Epithelial cell of prostate (primary cell): ENCODE measurements around the gene ZRANB1.

Source experiments
- DNase-seq: peaks from one replicate; pipeline ENCODE4 v3.0.0-alpha.2; 2011; ENCODE audit warnings: low read depth, low spot score
- H3K27ac ChIP-seq: fragments of 450-650 bp; 2 replicates; pipeline ENCODE4 v1.5.1; 2017; ENCODE audit warnings: mild to moderate bottlenecking

Gene ZRANB1

DNA sequence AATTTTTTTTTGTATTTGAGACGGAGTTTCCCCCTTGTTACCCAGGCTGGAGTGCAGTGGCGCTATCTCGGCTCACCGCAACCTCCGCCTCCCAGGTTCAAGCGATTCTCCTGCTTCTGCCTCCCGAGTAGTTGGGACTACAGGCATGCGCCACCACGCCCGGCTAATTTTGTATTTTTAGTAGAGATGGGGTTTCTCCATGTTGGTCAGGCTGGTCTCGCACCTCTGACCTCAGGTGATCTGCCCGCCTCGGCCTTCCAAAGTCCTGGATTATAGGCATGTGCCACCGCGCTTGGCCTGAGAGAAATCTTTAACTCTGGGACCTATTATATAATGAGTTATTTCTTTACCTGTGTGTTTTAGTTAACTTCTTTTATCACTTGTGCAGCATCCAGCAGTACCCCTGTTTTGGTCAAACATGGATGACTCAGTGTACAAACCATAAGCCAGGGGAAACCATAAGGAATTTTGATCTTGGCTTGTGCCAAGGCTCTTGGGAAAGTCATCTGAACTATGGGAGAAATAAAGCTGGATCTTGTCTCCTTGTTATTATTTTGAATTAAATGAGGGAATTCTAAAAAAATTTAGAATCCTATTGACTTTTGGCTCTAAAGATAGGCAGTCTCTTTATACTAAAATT, 23.6 kb upstream of the ZRANB1 start:
- DNase-seq, result no peak
- peak overlapping the region; percentile 87 for H3K27ac ChIP-seq

DNA sequence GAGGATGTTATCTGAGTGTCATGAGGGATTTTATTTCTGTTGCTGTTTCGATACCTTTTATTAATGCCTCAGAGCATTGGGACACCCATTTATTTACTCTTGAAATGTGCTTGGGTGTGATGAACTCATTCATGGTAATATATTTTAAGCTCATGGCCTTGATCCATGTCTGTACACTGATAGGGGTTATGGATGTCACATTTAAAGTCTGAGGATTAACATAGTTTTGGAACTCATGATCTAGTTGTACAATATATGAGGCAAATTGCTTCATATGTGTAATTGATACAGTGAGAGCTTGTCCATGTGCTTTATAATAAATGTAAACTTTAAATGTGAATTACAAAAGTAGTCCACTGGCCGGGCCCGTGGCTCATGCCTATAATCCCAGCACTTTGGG, 23.0 kb upstream of the ZRANB1 start:
- no peak for DNase-seq
- peak overlapping the region; percentile 87 for H3K27ac ChIP-seq

- DNase-seq, result peak; percentile 33
- H3K27ac ChIP-seq, result peak overlapping the region; percentile 27
Measured at GRCh38 chr10:124921261-124921660, 20.7 kb upstream of the ZRANB1 start.

GRCh38 chr10:124923684-124924083, 18.2 kb upstream of the ZRANB1 start:
- peak overlapping the region; percentile 46 for H3K27ac ChIP-seq

GRCh38 chr10:124926548-124926947, 15.4 kb upstream of the ZRANB1 start:
- H3K27ac ChIP-seq, result no peak overlapping the region
- no peak for DNase-seq

More at GRCh38 chr10:124923684-124924083, 18.2 kb upstream of the ZRANB1 start:
- no peak for DNase-seq

- no peak for DNase-seq
- no peak overlapping the region for H3K27ac ChIP-seq
Measured at GRCh38 chr10:124928087-124928486, 13.8 kb upstream of the ZRANB1 start.

DNA sequence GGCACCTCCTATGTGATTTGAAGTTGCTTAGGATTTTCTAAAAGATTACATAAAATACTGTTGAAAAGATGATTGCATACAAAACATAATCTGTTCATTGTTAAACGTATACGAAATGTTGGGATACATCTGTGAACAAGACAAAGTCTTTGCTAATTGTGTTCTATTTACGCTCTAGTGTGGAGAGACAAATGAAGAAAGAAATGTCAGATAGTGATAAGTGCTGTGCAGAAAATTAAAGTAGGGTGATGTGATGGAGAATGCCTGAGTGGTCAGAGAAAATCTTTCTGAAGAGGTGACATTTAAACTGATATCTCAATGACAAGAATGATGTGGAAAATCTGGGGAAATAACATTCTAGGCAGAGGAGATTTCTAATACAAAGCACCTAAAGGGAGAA, 13.4 kb upstream of the ZRANB1 start:
- no peak overlapping the region for H3K27ac ChIP-seq
- DNase-seq, result no peak

- no peak overlapping the region for H3K27ac ChIP-seq
Measured at GRCh38 chr10:124935946-124936345, 6.0 kb upstream of the ZRANB1 start.

DNA sequence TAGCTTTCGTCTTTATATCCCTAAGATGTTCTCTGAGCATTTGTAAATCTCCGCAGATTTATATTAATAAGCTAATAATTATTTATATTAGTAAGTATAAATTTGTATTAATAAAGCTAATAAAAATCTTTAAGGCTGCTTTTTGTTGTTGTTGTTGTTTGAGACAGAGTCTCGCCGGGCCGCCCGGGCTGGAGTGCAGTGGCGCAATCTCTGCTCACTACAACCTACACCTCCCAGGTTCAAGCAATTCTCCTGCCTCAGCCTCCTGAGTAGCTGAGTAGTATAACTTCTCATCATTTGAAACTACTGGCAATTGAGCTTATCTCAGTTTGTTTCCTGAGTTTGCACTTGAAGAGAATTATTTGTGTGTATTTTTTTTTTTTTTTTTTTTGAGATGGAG, 5.1 kb upstream of the ZRANB1 start:
- DNase-seq, result no peak
- H3K27ac ChIP-seq, result no peak overlapping the region

More at GRCh38 chr10:124935946-124936345, 6.0 kb upstream of the ZRANB1 start:
- no peak for DNase-seq

DNA sequence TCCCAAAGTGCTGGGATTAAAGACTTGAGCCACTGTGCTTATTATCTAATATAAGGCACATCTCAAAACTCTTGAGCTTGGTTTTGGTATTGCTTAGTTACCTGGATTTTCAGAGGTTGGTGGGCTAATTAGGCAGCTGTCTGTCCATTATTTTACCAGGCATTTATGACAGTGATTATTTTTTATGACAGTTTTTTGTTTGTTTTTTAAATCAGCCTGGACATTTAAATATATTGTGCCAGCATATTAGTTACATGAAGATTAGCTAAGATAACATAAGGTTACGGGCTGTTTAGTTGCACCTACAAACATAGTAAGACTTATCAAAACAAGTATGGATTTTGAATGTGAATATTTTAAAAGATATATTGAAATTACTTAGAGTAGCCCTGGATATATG, 2.6 kb upstream of the ZRANB1 start:
- no peak for DNase-seq

DNA sequence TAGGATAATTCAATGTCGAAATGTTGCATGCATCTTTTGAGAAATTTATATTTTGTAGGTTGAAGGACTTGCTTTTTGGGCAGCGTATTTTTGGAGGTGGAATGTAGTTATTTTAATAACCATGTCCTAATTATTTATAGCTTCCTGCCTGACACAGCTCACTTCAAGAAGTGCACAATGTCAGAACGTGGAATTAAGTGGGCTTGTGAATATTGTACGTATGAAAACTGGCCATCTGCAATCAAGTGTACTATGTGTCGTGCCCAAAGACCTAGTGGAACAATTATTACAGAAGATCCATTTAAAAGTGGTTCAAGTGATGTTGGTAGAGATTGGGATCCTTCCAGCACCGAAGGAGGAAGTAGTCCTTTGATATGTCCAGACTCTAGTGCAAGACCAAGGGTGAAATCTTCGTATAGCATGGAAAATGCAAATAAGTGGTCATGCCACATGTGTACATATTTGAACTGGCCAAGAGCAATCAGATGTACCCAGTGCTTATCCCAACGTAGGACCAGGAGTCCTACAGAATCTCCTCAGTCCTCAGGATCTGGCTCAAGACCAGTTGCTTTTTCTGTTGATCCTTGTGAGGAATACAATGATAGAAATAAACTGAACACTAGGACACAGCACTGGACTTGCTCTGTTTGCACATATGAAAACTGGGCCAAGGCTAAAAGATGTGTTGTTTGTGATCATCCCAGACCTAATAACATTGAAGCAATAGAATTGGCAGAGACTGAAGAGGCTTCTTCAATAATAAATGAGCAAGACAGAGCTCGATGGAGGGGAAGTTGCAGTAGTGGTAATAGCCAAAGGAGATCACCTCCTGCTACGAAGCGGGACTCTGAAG, 620 bp downstream of the ZRANB1 start:
- peak overlapping the region; percentile 0 for H3K27ac ChIP-seq
- DNase-seq, result no peak

More for the DNA sequence above, 2.6 kb upstream of the ZRANB1 start:
- H3K27ac ChIP-seq, result no peak overlapping the region

GRCh38 chr10:124943301-124944092, 1.6 kb downstream of the ZRANB1 start:
- no peak for DNase-seq
- peak overlapping the region; percentile 0 for H3K27ac ChIP-seq

DNA sequence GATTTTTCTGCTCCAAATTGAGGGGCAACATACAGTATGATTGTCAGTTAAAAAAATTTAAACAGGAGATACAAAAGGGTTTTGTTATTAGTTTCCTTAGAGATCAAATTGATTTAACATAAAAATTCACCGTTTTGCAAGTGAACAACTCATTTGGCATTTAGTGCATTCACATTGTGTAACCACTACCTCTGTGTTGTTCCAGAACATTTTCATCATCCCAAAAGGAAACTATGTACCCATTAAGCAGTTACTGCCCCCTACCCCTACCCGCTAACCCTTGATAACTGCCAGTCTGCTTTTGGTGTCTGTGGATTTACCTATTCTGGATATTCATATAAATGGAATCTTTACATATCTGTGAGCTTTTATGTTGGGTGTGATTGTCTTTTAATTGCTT, 3.1 kb downstream of the ZRANB1 start:
- H3K27ac ChIP-seq, result no peak overlapping the region
- DNase-seq, result no peak

DNA sequence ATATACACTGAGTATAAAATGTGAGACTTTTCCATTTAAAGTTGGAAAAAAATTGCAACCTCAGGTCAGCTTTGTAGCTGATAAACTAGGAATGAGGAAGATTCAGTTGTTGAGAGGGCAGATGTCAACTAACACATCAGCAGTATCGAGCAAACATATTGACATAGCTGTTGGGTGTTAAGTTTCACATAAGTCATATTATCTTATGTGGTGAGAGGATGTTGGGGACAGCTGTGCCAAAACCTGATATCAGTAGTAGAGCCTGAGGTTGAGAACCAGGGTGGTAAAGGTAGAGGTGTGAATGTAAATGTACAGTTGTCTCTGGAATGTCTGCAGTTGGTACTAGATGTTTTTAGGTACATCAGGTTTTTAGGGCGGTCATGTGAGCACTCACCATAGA, 5.0 kb downstream of the ZRANB1 start:
- DNase-seq, result no peak
- H3K27ac ChIP-seq, result no peak overlapping the region

DNA sequence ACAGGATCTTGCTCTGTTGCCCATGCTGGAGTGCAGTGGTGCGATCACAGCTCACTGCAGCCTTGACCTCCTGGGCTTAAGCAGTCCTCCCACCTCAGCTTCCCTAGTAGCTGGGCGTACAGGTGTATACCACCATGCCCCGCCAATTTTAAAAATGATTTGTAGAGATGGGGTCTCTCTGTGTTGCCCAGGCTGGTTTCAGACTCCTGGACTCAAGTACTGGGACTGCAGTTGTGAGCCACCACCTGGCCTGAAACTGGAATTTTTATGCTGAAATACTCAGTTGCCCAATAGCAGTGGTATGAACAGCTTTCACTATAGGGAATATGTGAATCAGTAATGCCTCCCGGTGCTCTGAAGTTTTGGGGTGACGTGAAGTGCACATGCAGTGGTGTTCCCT, 7.6 kb downstream of the ZRANB1 start:
- DNase-seq, result no peak
- H3K27ac ChIP-seq, result no peak overlapping the region

DNA sequence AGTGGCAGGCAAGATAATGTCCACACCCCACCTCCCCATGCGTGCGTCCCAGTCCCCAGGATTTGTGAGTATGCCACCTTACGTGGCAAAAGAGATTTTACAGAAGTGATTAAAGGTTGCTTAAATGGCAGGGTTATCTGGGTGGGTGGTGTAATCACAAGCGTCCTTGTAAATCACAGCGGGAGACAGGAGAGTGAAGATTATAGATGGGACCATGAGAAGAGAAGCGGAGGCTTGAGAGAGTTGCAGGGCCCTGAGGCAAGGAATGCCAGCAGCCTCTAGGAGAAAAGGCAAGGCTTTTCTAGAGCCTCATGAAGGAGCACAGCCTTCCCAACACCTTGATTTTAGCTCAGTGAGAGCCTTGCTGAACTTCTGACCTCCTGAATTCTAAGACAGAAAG, 10.2 kb downstream of the ZRANB1 start:
- DNase-seq, result no peak

DNA sequence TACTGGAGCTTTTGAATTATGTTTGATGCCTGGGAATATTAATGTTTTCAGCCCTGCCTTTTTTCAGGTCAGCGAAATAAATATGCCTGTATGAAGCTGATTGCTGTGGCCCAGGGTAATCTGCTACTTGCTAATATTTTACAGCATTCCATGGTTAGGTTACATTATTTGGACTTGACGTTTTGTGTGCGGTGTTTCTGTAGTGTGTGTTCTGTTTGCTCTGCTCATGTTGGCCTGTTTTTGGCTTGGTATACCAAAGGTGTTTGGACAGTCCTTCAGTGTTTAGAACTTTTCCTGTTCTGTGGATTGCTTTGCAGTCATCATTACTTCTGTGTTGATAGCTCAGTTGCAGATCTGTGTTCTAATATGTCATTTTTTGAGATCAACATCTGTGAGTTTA, 11.5 kb downstream of the ZRANB1 start:
- H3K27ac ChIP-seq, result no peak overlapping the region
- DNase-seq, result no peak

More for the DNA sequence above, 10.2 kb downstream of the ZRANB1 start:
- H3K27ac ChIP-seq, result no peak overlapping the region

GRCh38 chr10:124955243-124955642, 13.3 kb downstream of the ZRANB1 start:
- no peak for DNase-seq
- no peak overlapping the region for H3K27ac ChIP-seq

DNA sequence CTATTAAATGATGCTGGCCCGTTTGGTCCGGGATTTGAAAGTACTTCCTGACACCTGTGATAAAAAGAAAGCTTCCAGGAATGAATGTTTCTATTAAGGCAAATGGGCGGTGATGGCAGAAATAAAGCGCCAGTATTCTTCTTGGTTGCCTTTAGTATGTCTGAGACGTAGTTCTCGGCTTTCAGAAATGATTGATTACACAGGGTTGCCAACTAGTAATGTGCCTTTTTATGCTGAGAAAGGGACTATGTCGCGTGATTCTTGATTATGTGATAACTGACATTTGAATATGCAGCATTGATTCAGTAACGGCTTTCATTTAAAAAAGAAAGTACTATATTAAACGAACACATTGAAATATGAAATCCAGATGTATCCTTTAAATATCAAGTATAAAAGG, 13.9 kb downstream of the ZRANB1 start:
- no peak overlapping the region for H3K27ac ChIP-seq

DNA sequence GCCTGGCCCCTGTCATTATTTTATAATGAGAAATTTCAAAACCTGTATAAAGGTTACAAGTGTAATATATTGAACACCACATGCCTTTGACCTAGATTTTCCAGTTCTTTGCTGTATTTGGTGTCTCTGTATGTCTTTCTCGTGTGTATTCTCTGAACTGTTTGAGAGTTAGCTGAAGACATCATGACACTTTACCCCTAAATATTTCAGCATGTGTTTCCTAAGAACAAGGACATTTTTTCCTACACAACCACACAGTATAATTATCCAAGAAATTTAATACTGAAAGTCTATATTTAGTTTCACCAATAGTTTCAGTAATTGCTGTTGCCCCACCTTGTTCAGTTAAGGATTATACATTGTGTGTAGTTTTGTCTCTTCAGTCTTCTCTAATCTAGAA, 14.8 kb downstream of the ZRANB1 start:
- DNase-seq, result no peak
- no peak overlapping the region for H3K27ac ChIP-seq

More for the DNA sequence above, 13.9 kb downstream of the ZRANB1 start:
- no peak for DNase-seq
